ENCODE data around the gene CTBP2. TPM values are rescaled to one million over a fixed set of nuclear protein-coding genes. Genes with fewer than 3 reads are reported as not detected.

The CTBP2 gene
- total RNA-seq, 2 donors from 2014 or later = 26.0 to 36.0 TPM

DNA sequence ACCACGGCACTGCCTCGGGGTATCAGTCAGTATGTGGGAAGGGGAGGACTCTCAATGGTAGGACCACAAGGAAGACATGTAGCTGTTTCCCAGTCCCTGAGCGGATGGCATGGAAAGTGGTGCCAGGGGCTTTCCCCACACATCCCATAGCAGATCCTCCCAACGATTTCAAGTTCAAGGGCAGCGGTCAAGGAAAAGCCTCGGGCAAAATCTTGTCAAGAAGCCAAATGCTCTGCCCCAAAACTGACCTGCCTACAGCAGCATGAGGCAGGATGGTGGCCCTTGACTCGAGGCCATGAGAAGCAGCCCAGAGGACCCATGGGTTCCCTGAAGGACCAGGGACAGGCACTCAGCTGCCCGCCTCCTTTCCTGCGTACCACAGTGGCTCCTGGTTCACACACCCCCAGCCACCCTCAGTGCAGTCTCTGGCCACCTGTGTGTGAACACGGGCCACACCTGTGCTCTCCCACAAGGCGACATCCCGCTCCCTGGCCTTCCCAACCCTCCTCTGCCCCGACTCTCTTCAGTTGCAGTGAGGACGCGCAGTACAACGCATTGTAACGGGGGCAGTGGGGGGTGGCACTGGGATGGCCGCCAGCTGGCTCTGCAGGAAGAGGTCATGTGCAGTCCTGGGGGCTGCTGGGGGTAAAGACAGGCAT is 43.6 kb downstream of the CTBP2 start:
- no peak overlapping the region for H3K4me3 ChIP-seq
- peak overlapping the region in 1 of 2 donors; percentile 72 for H3K27ac ChIP-seq
- peaks cover 0 to 83% of the 10 kb centered on the region in 2 donors for H3K4me1 ChIP-seq
- TF ChIP-seq, protein P1, sequence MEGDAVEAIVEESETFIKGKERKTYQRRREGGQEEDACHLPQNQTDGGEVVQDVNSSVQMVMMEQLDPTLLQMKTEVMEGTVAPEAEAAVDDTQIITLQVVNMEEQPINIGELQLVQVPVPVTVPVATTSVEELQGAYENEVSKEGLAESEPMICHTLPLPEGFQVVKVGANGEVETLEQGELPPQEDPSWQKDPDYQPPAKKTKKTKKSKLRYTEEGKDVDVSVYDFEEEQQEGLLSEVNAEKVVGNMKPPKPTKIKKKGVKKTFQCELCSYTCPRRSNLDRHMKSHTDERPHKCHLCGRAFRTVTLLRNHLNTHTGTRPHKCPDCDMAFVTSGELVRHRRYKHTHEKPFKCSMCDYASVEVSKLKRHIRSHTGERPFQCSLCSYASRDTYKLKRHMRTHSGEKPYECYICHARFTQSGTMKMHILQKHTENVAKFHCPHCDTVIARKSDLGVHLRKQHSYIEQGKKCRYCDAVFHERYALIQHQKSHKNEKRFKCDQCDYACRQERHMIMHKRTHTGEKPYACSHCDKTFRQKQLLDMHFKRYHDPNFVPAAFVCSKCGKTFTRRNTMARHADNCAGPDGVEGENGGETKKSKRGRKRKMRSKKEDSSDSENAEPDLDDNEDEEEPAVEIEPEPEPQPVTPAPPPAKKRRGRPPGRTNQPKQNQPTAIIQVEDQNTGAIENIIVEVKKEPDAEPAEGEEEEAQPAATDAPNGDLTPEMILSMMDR (IDR thresholded peaks at IDR 0.05) = no peak
- H3K9me3 ChIP-seq = no peaks in the 10 kb centered on the region
- H3K36me3 ChIP-seq = no peaks in the 10 kb centered on the region
- H3K27me3 ChIP-seq = no peaks in the 10 kb centered on the region
- no peak for DNase-seq (ENCODE audit: low spot score)

DNA sequence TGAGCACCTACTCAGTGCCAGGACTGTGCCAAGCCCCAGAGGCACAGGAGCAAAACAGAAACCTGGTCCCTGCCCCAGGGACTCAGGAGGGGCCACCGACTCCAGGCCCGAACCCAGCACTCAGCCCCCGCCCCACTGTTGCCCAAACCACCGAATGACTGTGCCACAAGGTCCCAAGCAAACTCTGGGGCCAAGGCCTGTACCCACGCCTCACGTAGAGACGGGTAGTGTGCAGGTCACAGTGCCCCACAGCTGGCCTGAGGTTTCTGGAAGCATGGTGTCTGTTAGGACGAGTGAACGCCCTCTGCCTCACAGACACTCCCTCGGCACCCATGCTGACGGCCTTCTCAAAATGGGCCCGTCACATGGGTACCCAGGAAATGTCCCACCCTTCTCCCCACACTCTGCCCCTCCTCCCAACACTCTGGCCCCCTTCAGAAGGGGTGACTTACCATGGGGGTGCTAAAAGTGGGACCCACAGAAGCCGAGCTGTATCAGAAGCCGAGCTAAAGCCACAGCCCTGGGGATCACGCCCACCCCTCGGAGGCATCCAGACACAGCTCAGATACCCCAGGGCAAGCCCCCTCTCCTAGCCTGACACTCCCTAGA is 44.2 kb downstream of the CTBP2 start:
- no peak overlapping the region for H3K27ac ChIP-seq
- no peaks in the 10 kb centered on the region for H3K9me3 ChIP-seq
- H3K4me3 ChIP-seq = no peak overlapping the region
- TF ChIP-seq, protein P1 (IDR thresholded peaks at IDR 0.05) = no peak
- H3K4me1 ChIP-seq = peaks cover 0 to 79% of the 10 kb centered on the region in 2 donors
- H3K27me3 ChIP-seq = no peaks in the 10 kb centered on the region
- H3K36me3 ChIP-seq = no peaks in the 10 kb centered on the region
- DNase-seq (ENCODE audit: low spot score) = no peak

DNA sequence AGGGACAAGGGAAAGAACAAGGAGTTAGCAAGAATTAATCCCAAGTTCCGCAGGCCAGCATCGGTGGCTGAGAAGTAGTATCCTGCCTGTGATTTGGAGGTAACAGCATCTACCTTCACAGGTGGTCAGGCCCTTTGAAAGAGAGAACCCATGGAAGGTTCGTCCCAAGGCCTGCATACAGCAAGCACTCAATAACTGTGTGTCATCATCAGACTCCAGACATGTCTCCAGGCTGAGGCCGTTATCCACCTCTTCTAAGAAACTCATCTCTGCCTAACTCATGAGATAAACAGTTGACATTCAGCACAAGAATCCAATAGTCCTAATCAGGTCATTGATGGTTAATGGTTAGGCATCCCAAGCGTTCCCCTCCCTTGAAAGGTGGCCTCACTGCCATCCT is 45.0 kb downstream of the CTBP2 start:
- no peak for DNase-seq (ENCODE audit: low spot score)
- TF ChIP-seq, protein P1 (IDR thresholded peaks at IDR 0.05) = no peak
- Histone ChIP-seq H3K4me1 (peaks cover 0 to 71% of the 10 kb centered on the region in 2 donors), H3K27ac (peak overlapping the region in 1 of 2 donors; percentile 58), H3K9me3 (no peaks in the 10 kb centered on the region), H3K27me3 (no peaks in the 10 kb centered on the region), H3K36me3 (no peaks in the 10 kb centered on the region), H3K4me3 (no peak overlapping the region)

DNA sequence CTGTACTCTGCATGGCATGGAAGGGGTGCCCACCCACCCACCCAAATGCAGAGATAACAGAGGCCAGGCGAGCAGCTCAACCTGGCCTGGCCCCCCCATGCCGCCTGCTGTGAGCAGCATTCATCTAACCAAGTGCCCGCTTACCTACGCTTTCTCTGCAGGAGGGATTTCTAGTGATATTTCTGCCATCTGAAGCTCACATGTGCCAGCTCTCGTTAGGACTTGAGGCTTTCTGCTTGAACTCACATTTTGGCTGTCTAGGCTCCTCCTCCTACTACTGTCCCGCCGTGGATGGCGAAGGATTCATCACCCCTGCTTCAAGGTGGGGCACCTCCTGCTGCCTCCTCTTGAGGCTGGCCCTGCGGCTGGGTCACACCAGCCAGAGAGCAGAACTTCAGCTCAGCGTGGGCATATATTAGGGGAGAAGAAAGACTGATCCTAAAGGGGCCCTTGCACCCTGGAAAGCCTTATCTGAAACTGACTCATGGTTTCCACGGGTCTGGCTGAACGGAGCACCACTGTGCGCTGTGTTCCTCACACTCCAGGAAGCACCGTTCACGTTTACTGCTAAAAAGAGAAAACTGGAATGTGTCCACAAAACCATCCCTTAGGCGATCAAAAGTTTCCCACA is 45.5 kb downstream of the CTBP2 start:
- peaks cover 5% of the 10 kb centered on the region for H3K36me3 ChIP-seq
- H3K27me3 ChIP-seq = no peaks in the 10 kb centered on the region
- no peaks in the 10 kb centered on the region for H3K9me3 ChIP-seq
- H3K4me1 ChIP-seq = peaks cover 0 to 66% of the 10 kb centered on the region in 2 donors
- H3K27ac ChIP-seq = peak overlapping the region in 1 of 2 donors; percentile 58
- TF ChIP-seq, protein P1 (IDR thresholded peaks at IDR 0.05) = no peak
- H3K4me3 ChIP-seq = no peak overlapping the region
- no peak for DNase-seq (ENCODE audit: low spot score)

DNA sequence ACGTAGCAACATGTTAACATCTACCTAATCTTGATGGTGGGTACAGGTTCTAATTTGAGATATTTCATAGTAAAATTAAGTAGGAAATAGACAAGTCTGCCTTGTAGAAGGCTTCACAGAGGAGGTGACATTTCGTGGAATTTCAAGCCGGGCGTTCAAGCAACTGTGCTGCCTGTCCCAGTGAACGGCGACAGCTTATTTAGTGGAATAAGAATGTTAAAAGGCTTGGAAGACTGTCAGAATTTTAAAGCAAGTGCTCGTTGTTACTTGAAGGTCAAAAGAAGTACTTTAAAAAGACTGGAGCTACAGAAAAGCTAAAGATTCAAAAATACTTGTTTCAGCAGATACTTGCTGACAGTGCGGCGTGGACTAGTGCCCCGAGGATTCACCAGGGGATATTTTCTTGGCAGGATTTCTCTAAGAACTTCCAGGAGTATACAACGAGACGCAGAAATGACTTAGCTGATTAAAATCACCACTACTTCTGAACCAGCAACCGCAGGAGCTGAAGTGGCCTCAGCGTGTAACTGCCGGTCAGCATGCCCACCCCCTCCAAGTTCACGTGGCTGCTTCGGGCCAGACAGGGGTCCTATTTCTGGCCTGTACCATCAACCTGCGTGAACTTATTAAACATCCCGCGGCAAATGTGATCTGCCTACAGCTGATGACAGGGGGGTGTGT is 46.5 kb downstream of the CTBP2 start:
- Histone ChIP-seq H3K27ac (peak overlapping the region; percentile 23 to 58), H3K27me3 (no peaks in the 10 kb centered on the region), H3K4me3 (no peak overlapping the region), H3K4me1 (peaks cover 0 to 56% of the 10 kb centered on the region in 2 donors), H3K36me3 (peaks cover 13% of the 10 kb centered on the region), H3K9me3 (no peaks in the 10 kb centered on the region)
- TF ChIP-seq, protein P1 (IDR thresholded peaks at IDR 0.05) = no peak
- no peak for DNase-seq (ENCODE audit: low spot score)
